C4-2B (cell line): ENCODE results near the gene MAST4.

Experiments used
- ZFX ChIP-seq: fragments of 450-650 bp; IDR thresholded peaks from 2 replicates; pipeline ENCODE4 v1.6.1; 2017
- TF ChIP-seq, protein P1 (sequence below): fragments of 450-650 bp; conservative IDR thresholded peaks from 2 replicates; pipeline ENCODE4 v1.5.1; 2017; ENCODE audit warnings: mild to moderate bottlenecking

- TF ChIP-seq, protein P1, sequence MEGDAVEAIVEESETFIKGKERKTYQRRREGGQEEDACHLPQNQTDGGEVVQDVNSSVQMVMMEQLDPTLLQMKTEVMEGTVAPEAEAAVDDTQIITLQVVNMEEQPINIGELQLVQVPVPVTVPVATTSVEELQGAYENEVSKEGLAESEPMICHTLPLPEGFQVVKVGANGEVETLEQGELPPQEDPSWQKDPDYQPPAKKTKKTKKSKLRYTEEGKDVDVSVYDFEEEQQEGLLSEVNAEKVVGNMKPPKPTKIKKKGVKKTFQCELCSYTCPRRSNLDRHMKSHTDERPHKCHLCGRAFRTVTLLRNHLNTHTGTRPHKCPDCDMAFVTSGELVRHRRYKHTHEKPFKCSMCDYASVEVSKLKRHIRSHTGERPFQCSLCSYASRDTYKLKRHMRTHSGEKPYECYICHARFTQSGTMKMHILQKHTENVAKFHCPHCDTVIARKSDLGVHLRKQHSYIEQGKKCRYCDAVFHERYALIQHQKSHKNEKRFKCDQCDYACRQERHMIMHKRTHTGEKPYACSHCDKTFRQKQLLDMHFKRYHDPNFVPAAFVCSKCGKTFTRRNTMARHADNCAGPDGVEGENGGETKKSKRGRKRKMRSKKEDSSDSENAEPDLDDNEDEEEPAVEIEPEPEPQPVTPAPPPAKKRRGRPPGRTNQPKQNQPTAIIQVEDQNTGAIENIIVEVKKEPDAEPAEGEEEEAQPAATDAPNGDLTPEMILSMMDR = no peak
- TF ChIP-seq ZFX = no peak
Measured at GRCh38 chr5:67215519-67216471, 619.6 kb downstream of the MAST4 start.
